Gastrocnemius medialis (tissue), 4 donors: Measurements from ENCODE around the gene RALBP1.

Experiments
- CTCF ChIP-seq, 5 experiments: fragments of 450-650 bp in 3 of 5; fragments of 200-600 bp in 2 of 5; sonication (generic) in 2 of 5; IDR thresholded peaks in 4 of 5; conservative IDR thresholded peaks in 1 of 5; 1 replicate in 4 of 5; 2 replicates in 1 of 5; pipeline ENCODE4 v1.5.1; 2016 to 2019; ENCODE audit warnings: antibody characterized with exemption in 5 of 5, mild to moderate bottlenecking in 3 of 5, moderate library complexity in 3 of 5
- POLR2A ChIP-seq, 2 donors: fragments of 450-650 bp; IDR thresholded peaks; one replicate each; pipeline ENCODE4 v1.6.1; 2017; ENCODE audit warnings: antibody characterized with exemption in 2 of 2, mild to moderate bottlenecking in 2 of 2, moderate library complexity in 2 of 2

DNA sequence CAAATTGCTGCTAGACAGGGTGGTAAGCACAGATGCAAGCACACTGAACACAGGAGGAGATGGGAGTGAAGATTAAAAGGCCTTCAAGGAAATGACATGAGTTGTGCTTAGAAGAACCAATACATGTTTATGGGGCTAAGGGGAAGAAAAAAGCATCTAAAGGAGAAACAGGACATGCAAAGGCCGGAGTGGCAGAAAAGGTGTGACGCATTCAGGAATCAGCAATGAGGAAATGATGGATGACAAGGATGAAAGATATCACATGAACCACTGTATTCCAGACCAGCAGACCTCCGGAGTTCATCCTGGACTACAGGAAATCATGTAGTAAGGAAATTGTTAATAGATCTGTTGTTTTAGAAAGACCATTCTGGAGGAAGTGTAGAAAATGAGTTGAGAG lies 96.2 kb downstream of the RALBP1 start:
- TF ChIP-seq POLR2A (IDR thresholded peaks at IDR 0.05) (no peak), CTCF (IDR thresholded peaks at IDR 0.05 in 4 of 5, conservative IDR thresholded peaks at IDR 0.05 in 1 of 5) (no peak)
